ENCODE results near the gene SBF1.
"Not testable (repeated sequence)": the region's sequence is repeated elsewhere in the genome, so short reads cannot be mapped to it uniquely, and the experiment has no call there.

The SBF1 gene, protein sequence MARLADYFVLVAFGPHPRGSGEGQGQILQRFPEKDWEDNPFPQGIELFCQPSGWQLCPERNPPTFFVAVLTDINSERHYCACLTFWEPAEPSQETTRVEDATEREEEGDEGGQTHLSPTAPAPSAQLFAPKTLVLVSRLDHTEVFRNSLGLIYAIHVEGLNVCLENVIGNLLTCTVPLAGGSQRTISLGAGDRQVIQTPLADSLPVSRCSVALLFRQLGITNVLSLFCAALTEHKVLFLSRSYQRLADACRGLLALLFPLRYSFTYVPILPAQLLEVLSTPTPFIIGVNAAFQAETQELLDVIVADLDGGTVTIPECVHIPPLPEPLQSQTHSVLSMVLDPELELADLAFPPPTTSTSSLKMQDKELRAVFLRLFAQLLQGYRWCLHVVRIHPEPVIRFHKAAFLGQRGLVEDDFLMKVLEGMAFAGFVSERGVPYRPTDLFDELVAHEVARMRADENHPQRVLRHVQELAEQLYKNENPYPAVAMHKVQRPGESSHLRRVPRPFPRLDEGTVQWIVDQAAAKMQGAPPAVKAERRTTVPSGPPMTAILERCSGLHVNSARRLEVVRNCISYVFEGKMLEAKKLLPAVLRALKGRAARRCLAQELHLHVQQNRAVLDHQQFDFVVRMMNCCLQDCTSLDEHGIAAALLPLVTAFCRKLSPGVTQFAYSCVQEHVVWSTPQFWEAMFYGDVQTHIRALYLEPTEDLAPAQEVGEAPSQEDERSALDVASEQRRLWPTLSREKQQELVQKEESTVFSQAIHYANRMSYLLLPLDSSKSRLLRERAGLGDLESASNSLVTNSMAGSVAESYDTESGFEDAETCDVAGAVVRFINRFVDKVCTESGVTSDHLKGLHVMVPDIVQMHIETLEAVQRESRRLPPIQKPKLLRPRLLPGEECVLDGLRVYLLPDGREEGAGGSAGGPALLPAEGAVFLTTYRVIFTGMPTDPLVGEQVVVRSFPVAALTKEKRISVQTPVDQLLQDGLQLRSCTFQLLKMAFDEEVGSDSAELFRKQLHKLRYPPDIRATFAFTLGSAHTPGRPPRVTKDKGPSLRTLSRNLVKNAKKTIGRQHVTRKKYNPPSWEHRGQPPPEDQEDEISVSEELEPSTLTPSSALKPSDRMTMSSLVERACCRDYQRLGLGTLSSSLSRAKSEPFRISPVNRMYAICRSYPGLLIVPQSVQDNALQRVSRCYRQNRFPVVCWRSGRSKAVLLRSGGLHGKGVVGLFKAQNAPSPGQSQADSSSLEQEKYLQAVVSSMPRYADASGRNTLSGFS (N-terminal part only)

DNA sequence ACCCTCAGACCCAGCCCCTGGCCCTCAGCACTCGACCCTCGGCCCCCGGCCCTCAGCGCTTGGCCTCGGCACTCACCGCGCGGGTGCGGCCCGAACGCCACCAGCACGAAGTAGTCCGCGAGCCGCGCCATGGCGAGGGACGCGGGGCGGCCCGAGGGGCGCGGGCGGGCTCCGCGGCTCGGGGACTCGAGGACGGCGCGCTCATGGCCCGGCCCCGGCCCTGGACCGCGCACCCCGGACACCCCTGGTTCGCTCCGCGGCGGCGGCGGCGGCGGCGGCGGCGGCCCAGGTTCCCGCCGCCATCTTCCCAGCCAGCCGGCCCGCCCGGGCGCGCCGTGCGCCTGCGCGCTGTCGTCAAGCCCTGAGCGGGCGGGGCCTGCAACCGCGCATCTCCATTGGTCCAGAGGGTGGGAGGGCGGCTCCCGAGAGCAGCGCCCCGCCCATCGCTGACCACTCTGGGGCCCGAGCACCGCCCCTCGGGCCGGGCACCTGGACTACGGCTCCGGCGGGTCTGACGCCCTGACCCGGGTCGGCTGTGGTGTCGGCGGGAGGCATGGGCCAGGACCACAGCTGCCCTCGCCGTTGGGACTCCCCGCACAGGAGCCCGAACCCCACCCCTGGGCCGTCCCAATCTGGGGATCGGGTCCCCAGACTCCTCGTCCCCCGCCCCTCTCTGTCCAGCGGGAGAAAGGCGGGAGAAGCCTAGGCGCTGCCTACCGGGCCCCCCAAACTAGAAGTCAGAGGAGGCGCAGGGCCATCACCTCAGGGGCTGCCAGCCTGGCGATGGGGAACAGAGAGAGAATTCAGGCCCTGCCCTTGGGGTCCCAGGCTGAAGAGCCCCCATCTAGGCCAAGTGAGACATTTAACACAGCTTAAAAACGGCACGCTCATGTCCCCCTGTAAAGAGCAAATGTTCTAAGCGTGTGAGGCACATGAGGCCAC is at the start of gene SBF1:
TSS of gene SBF1 (minus strand) at position 326 of the 942 bp plus-strand sequence. CDS start at position 131, 195 bp downstream.
- DNase-seq (ENCODE audit: low read depth in 2 of 2), result peak; percentile 80 to 88

DNA sequence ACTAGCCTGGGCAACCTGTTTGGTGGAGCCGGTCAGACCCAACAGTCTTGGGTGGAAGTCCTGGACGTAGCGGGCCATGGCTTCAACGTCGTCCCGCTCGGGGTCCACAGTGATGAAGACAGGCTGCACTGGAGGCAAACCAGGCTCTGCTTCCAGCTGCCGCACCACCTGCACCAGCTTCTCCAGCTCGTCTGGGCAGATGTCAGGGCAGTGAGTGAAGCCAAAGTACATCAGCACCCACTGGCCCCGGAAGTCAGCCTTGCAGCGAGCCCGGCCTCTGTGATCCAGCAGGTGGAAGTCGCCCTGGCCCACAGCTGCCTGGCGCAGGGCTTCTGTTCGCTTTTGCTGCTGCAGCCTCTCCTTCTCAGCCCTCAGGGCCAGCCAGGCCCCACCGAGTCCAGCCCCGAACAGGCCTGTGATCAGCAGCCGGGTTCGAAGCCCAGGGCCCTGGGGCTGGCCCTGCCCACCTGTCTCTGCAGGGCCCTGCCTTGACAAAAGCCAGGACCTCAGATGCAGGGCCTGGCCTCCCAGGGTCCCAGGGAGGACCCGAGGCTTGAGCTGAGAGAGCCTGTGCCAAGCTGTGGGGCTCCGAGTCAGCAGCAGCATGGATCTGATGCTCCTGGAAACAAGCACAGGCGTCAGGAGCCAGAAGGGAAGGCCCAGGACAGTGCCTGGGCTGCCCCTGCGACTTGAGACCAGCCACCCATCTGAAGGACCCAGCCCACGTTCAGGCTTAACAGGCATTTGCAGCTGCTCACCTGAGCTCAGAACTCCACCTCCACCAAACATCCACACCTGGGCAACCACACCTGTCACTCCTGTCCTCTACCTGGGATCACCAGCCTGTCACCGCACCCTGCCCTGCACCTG is 49.2 kb upstream of the SBF1 start:
- no peak for DNase-seq (ENCODE audit: low read depth in 2 of 2)

DNA sequence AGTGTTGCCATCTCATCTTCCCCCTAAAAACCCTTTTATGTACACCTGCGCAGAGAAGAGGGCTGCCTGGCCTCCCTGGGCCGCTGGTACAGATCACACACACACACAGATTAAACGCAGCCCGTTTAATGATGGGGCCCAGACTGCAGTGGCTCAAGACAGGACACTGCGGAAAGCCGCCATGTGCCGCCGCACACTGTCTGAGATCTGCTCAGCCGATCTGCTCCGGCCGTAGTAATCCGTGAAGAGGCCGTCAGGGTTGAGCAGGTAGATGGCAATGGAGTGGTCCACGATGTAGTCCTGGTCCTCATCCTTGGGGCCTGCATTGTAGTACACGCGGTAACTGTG is 48.6 kb upstream of the SBF1 start:
- DNase-seq (ENCODE audit: low read depth in 2 of 2), result no peak

DNA sequence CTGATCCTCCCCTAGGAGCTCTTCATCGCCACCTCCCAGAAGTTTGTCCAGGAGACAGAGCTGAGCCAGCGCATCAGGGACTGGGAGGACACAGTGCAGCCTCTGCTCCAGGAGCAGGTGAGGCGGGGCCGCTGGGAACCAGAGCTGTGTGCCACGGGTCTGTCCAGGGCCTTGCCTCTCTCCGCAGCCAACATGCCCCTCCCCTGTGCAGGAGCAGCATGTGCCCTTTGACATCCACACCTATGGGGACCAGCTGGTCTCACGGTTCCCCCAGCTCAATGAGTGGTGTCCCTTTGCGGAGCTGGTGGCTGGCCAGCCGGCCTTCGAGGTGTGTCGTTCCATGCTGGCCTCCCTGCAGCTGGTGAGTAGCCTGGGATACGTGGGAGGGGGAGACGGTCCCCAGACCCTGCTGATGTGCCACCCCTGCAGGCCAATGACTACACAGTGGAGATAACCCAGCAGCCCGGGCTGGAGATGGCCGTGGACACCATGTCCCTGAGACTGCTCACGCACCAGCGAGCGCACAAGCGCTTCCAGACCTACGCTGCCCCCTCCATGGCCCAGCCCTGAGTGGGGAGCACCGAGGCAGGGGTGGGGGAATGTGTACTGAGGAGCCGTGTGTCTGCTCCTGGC is 48.1 kb upstream of the SBF1 start:
- DNase-seq (ENCODE audit: low read depth in 2 of 2), result no peak

DNA sequence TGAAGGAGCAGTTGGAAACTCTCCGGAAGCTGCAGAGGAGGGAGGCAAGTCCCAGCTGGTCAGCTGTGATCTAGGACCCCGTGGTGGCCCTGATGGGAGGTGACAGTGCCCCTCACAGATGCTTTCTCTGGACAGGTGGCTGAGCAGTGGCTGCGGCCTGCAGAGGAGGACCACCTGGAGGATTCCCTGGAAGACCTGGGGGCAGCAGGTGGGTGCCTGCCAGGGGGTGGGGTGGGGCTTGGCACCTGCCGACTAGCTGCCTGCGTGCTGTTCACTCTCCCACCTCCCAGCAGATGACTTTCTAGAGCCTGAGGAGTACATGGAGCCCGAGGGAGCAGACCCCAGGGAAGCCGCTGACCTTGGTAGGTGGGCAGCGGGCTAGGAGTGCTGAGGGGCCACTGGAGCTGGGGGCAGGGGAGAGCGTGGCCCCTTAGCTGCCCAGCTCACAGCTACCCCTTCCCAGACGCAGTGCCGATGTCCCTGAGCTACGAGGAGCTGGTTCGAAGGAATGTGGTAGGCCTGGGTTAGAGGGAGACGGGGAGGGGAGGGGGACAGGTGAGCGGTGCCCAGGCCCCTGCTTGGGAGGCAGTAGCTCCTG is 47.5 kb upstream of the SBF1 start:
- DNase-seq (ENCODE audit: low read depth in 2 of 2), result no peak

DNA sequence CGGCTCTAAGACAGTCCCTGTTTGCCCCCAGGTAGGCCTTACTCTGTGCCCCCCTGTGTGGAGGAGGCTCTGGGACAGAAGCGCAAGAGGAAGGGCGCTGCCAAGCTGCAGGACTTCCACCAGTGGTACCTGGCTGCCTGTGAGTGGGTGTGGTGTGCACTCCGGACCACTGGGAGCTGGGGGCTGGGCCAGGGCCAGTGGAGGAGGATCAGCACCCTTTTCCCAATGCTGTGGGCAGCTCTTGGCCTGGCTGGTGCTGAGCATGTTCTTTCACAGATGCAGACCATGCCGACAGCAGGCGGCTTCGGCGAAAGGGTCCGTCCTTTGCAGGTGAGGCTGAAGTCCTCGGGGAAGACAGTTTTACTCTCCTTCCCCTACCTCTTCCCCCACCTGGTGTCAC is 46.9 kb upstream of the SBF1 start:
- DNase-seq (ENCODE audit: low read depth in 2 of 2), result no peak

DNA sequence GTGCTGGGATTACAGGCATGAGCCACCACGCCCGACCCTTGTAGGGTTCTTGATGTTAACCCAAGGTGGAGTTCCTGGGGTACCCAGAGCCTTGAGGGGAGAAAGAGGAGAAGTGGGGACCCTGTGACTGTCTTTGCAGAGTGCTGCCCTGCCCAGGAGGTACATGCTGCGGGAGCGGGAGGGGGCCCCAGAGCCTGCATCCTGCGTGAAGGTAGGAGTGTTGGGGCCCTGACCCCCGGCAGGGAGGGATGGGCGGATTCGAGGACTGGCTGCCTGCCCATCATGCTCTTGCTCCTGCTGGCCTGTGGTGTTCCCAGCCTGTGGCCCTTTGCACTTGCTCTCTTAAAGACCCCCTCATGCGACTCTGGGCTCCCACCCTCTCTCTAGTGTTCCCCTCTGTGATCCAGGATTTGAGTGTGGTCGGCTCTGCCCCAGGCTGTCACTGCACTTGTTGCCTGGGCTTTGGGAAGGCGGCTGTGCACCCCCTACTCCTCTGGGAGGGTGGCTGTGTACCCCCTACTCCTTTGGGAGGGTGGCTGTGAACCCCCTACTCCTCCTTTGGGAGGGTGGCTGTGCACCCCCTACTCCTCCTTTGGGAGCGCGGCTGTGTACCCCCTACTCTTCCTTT is 46.1 kb upstream of the SBF1 start:
- DNase-seq (ENCODE audit: low read depth in 2 of 2), result no peak

DNA sequence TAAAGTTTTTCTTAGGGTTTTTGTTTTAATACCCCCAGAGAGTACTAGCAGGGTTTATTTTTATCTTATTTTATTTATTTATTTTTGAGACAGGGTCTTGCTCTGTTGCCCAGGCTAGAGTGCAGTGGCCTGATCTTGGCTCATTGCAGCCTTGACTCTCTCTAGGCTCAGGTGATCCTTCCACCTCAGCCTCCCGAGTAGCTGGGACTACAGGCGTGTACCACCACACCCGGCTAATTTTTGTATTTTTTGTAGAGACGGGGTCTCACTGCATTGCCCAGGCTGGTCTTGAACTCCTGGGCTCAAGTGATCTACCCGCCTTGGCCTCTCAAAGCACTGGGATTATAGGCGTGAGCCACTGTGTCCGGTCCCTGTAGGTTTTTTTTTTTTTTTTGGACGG is 45.3 kb upstream of the SBF1 start:
- not testable (repeated sequence) for DNase-seq (ENCODE audit: low read depth in 2 of 2)

DNA sequence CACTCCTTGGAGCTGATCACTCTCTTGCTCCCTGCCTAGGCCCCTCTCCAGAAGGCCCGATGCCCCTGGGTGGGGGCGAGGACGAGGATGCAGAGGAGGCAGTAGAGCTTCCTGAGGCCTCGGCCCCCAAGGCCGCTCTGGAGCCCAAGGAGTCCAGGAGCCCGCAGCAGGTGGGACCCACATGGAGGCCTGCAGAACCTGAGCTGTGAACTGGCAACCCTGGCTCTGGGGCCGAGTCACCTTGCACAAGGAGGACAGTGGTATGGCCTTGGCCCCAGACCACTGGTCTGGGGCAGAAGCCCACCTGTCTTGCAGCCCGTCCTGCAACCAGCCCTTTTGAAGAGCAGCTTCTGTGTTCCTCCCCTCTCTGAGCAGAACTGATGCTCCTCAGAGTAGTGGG is 44.3 kb upstream of the SBF1 start:
- DNase-seq (ENCODE audit: low read depth in 2 of 2), result no peak

DNA sequence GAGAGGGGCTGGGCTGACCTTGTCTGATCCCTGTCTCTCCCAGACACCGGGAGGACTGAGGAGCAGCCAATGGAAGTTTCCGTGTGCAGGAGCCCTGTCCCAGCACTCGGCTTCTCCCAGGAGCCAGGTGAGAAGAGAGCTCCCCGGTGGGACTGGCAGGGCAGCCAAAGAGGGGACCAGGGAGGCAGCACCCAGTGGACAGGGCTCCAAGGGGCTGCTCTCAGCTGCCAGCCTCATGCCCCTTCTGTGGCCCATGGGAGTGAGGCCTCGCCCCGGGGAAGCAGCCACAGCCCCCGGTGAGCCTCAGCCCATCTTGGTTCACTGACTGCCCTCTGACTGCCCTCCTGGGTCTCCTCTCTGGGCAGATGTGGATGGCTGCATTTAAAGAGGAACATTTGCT is 43.8 kb upstream of the SBF1 start:
- no peak for DNase-seq (ENCODE audit: low read depth in 2 of 2)

DNA sequence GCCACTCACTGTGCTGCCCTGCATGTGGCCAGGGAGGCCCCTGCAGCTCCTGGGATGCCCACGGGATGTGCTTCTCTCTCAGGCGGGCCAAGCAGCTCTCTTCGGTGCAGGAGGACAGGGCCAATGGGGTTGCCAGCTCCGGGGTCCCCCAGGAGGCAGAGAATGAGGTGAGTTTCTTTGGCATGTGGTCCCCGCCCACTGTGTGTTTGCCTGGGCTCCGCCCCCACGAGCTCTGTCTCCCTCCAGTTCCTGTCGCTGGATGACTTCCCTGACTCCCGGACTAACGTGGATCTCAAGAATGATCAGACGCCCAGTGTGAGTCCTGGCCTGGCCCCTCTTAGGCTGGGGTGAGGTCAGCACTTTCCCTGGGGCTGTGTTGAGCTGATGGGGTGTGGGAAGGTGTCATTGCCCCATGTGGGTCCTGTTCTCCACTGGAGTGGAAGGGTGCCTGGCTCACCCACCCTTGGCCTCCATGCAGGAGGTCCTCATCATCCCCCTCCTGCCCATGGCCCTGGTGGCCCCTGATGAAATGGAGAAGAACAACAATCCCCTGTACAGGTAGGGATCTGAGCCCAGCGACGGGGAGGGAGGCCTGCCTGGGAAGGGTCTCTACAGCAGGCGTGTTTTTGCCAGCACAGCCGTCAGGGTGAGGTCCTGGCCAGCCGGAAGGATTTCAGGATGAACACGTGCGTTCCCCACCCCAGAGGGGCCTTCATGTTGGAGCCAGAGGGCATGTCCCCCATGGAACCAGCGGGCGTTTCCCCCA is 42.8 kb upstream of the SBF1 start:
- no peak for DNase-seq (ENCODE audit: low read depth in 2 of 2)

DNA sequence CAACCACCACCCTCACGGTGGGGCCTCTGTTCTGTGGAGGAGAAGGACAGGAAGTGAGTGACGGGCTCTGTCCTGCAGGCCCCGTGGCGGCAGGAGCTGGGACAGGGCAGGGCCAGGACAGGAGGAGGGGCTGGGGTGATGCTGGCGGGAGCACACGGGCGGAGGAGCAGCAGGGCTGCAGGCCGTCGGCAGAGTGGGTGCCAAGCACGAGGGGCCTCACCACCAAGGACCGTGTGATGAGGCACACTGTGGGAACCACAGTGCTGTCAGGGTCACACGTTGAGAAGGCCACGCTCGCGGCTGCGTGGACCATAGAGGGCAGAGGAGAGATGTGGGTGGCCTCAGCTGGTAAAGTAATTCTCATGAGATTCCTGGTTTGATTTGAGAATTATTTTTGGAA is 42.1 kb upstream of the SBF1 start:
- DNase-seq (ENCODE audit: low read depth in 2 of 2), result no peak

DNA sequence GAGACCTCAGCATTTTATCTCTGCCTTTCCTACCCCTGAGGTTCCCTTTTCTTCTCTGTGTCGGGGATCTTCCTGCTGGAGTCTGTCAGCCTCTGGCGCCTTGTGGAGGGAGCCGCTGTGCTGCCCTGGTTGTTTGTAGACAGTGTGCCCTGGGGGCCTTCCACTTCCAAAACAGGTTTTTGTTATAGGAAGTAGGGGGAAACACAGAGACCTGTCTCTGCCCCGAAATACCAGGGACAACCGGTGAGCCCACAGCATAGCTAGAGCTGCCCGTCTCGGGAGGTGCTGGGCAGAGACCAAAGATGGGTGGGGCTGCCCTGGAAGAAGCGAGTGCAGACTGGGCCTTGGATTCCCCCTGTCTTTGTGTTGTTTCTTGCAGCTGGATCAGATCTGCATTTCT is 41.2 kb upstream of the SBF1 start:
- DNase-seq (ENCODE audit: low read depth in 2 of 2), result no peak

DNA sequence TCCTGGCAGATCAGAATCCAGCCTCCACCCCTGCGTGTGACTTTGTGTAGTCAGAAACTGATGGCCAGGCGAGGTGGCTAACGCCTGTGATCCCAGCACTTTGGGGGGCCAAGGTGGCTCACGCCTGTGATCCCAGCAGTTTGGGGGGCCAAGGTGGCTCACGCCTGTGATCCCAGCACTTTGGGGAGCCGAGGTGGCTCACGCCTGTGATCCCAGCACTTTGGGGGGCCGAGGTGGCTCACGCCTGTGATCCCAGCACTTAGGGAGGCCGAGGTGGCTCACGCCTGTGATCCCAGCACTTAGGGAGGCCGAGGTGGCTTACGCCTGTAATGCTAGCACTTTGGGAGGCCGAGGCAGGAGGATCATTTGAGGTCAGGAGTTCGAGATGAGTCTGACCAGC is 38.3 kb upstream of the SBF1 start:
- no peak for DNase-seq (ENCODE audit: low read depth in 2 of 2)

DNA sequence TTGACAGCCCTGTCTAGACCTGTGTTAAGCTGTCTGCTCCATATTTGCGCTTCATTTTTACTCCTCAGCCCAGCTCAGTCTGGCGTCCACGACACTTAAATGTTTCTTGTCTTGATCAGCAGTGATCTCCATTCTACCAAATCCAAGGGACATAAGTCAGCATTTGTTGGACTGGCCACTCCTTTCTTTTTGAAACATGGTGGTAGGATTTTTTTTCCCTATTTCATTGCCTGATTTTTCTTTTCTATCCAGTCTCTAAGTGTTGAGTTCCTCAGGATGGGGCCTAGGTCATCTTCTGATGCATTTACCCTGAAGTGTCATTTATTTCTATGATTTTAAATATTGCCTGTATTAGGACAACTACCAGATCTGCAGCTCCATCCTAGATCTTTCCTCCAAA is 34.1 kb upstream of the SBF1 start:
- no peak for DNase-seq (ENCODE audit: low read depth in 2 of 2)

DNA sequence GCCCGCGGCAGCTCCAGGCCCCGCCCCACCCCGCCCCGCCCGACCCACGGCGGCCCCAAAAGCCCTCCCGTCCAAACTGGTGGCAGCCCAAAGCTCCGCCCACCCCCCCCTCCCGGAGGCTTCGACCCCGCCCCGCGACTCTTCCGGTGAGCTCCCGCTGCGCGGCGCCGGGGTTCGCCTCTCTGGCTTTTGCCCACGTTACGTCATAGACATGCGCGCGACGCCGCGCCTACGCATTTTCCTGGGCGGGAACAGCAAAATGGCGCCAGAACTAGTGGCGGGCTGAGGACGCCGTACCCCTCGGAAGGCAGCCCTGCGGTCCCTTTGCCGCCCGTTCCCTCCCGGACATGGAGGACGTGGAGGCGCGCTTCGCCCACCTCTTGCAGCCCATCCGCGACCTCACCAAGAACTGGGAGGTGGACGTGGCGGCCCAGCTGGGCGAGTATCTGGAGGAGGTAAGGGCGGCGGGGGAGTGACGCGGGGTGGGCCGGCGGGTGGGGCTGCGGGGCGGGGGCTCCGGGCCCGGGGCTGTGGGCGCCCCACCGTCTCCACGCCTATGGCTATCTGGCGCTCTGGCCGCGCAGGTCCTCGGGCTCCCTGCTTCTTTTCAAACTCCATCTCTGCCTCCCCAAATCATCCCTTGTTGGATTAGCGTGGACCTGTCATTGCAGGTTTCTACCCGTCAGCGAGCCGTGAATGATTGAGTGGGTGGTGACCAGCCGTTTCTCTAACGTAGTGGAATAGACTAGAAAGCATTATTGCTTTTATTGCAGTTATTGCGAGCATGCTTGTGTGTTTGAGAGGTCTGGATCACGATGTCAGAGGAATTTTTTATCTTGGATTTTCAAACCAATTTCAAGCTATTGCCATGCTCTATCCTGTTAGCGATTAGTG is 33.4 kb upstream of the SBF1 start, which contains the start of gene NCAPH2:
TSS of gene NCAPH2 (plus strand) at position 234 of the 894 bp plus-strand sequence. CDS start at position 348, 114 bp downstream.
- peak; percentile 97 for DNase-seq (ENCODE audit: low read depth in 2 of 2)
